ENCODE data around the gene TTL. TPM values are rescaled to one million over a fixed set of nuclear protein-coding genes. Genes with fewer than 3 reads are reported as not detected.

Gene TTL
- total and polyA plus RNA-seq, 3 experiments from 2014 or later, result 4.6 to 46.1 (median 45.9) TPM

GRCh38 chr2:112459372-112459771 is 22.6 kb upstream of the TTL start:
- Histone ChIP-seq H3K9me3 (ENCODE audit: low read length) (no peaks in the 10 kb centered on the region), H3K4me1 (ENCODE audit: insufficient read depth, low read length) (no peaks in the 10 kb centered on the region), H3K36me3 (ENCODE audit: insufficient read depth, low read length) (no peaks in the 10 kb centered on the region), H3K4me3 (ENCODE audit: low read length) (no peak overlapping the region), H3K27me3 (ENCODE audit: insufficient read depth, low read length, poor library complexity, severe bottlenecking) (no peaks in the 10 kb centered on the region), H3K27ac (ENCODE audit: low read depth, low read length) (no peak overlapping the region)
- no peaks in the 10 kb centered on the region for H3K36me3 Mint-ChIP-seq
- POLR2A ChIA-PET, result no interaction called here
- H3K27me3 Mint-ChIP-seq, result peaks cover 6 to 27% of the 10 kb centered on the region in 2 donors
- H3K4me1 Mint-ChIP-seq, result no peaks in the 10 kb centered on the region
- CTCF ChIA-PET, result interaction anchor here (1.6 kb wide), 1 partner anchor 22 kb away, joined by 3 read pairs; no protein-coding TSS in a partner anchor
- DNase-seq, result no peak
- no peaks in the 10 kb centered on the region for H3K9me3 Mint-ChIP-seq
- no peak overlapping the region for H3K27ac Mint-ChIP-seq
- no peak overlapping the region for H3K4me3 Mint-ChIP-seq

- H3K4me1 Mint-ChIP-seq, result no peaks in the 10 kb centered on the region
- no peaks in the 10 kb centered on the region for H3K36me3 Mint-ChIP-seq
- H3K27me3 ChIP-seq (ENCODE audit: insufficient read depth, low read length, poor library complexity, severe bottlenecking), result no peaks in the 10 kb centered on the region
Observed at GRCh38 chr2:112462178-112462577, 19.8 kb upstream of the TTL start.

DNA sequence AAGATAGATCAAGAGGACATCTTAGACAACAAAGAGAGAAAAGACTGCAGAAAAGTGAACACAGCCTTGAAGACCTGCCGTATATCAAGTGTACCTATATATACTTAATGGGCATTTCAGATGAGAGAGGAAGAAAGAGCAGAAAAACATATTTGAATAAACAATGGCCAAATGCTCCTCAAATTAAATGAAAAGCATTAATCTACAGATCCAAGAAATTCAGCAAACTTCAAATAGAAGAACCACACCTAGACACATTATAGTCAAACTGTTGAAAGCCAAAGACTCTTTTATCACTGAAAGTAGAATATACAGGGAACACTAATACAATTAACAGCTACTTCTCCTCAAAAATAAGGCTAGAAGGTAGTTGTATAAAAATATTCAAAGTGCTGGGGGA is 18.7 kb upstream of the TTL start:
- no peaks in the 10 kb centered on the region for H3K36me3 Mint-ChIP-seq
- Histone ChIP-seq H3K9me3 (ENCODE audit: low read length) (no peaks in the 10 kb centered on the region), H3K27ac (ENCODE audit: low read depth, low read length) (no peak overlapping the region), H3K4me1 (ENCODE audit: insufficient read depth, low read length) (no peaks in the 10 kb centered on the region), H3K4me3 (ENCODE audit: low read length) (no peak overlapping the region), H3K27me3 (ENCODE audit: insufficient read depth, low read length, poor library complexity, severe bottlenecking) (no peaks in the 10 kb centered on the region), H3K36me3 (ENCODE audit: insufficient read depth, low read length) (no peaks in the 10 kb centered on the region)
- no peak overlapping the region for H3K4me3 Mint-ChIP-seq
- no peaks in the 10 kb centered on the region for H3K4me1 Mint-ChIP-seq
- ChIA-PET POLR2A (no interaction called here), CTCF (no interaction called here)
- peaks cover 0 to 2% (median 0%) of the 10 kb centered on the region in 5 donors for H3K9me3 Mint-ChIP-seq
- peaks cover 8 to 30% of the 10 kb centered on the region in 2 donors for H3K27me3 Mint-ChIP-seq
- no peak overlapping the region for H3K27ac Mint-ChIP-seq
- no peak for DNase-seq

More at GRCh38 chr2:112462178-112462577, 19.8 kb upstream of the TTL start:
- Histone ChIP-seq H3K4me3 (ENCODE audit: low read length) (no peak overlapping the region), H3K9me3 (ENCODE audit: low read length) (no peaks in the 10 kb centered on the region), H3K36me3 (ENCODE audit: insufficient read depth, low read length) (no peaks in the 10 kb centered on the region), H3K27ac (ENCODE audit: low read depth, low read length) (no peak overlapping the region), H3K4me1 (ENCODE audit: insufficient read depth, low read length) (no peaks in the 10 kb centered on the region)
- ChIA-PET CTCF (interaction anchor here (1.2 kb wide), 1 partner anchor 18 kb away, joined by 3 read pairs; no protein-coding TSS in a partner anchor), POLR2A (interaction anchor here (0.6 kb wide), 1 partner anchor 17 kb away, joined by 5 read pairs; no protein-coding TSS in a partner anchor)
- Mint-ChIP-seq H3K9me3 (peaks cover 0 to 2% (median 0%) of the 10 kb centered on the region in 5 donors), H3K4me3 (no peak overlapping the region), H3K27me3 (peaks cover 6 to 30% of the 10 kb centered on the region in 2 donors), H3K27ac (peak overlapping the region in 1 of 8 donors; percentile 82)
- no peak for DNase-seq

- ChIA-PET CTCF (no interaction called here), POLR2A (no interaction called here)
- no peak for DNase-seq
- no peak overlapping the region for H3K27ac ChIP-seq (ENCODE audit: low read depth, low read length)
- Mint-ChIP-seq H3K27me3 (peaks cover 6 to 30% of the 10 kb centered on the region in 2 donors), H3K4me3 (no peak overlapping the region), H3K9me3 (peaks cover 0 to 2% (median 0%) of the 10 kb centered on the region in 5 donors), H3K27ac (no peak overlapping the region), H3K36me3 (no peaks in the 10 kb centered on the region), H3K4me1 (no peaks in the 10 kb centered on the region)
- H3K9me3 ChIP-seq (ENCODE audit: low read length), result no peaks in the 10 kb centered on the region
- no peaks in the 10 kb centered on the region for H3K36me3 ChIP-seq (ENCODE audit: insufficient read depth, low read length)
- H3K27me3 ChIP-seq (ENCODE audit: insufficient read depth, low read length, poor library complexity, severe bottlenecking), result no peaks in the 10 kb centered on the region
- H3K4me1 ChIP-seq (ENCODE audit: insufficient read depth, low read length), result no peaks in the 10 kb centered on the region
- H3K4me3 ChIP-seq (ENCODE audit: low read length), result no peak overlapping the region
Observed at GRCh38 chr2:112465382-112465781, 16.6 kb upstream of the TTL start.

DNA sequence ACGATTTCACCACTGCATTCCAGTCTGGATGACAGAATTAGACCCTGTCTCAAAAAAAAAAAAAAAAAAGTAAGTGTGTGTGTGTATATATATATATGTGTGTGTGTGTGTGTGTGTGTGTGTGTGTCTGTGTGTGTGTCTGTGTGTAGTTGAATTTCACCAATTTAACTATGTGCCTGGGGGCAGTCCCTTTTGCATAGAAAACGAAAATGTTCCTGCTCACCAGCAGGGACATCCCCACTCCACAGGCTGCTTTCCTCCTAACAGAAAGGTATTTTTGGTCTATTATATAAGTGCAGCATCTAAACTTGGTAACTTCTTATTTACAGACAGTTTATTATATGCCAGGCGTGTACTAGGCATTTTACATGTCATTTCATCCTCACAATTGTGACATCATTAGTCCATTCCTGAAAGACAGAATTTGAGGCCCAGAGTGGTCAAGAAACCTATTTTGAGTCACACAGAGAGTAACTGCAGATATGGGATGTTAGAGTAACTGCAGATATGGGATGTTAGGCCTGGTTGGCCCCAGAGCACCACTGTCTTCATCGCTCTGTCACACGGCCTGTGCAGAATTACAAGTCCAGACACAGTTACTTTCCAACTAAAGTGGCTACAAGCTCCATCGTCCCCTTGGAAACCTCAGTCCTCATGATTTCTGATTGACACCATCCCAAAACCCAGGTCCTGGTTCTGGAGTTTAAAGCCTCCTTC is 9.3 kb upstream of the TTL start:
- Mint-ChIP-seq H3K27me3 (peaks cover 0 to 1% of the 10 kb centered on the region in 2 donors), H3K36me3 (no peaks in the 10 kb centered on the region), H3K9me3 (no peaks in the 10 kb centered on the region), H3K27ac (no peak overlapping the region), H3K4me1 (no peaks in the 10 kb centered on the region), H3K4me3 (no peak overlapping the region)
- POLR2A ChIA-PET, result no interaction called here
- CTCF ChIA-PET, result interaction anchor here (1.1 kb wide), 1 partner anchor 351 kb away, joined by 3 read pairs; no protein-coding TSS in a partner anchor
- Histone ChIP-seq H3K36me3 (ENCODE audit: insufficient read depth, low read length) (no peaks in the 10 kb centered on the region), H3K27me3 (ENCODE audit: insufficient read depth, low read length, poor library complexity, severe bottlenecking) (no peaks in the 10 kb centered on the region), H3K9me3 (ENCODE audit: low read length) (no peaks in the 10 kb centered on the region), H3K4me1 (ENCODE audit: insufficient read depth, low read length) (no peaks in the 10 kb centered on the region), H3K4me3 (ENCODE audit: low read length) (no peak overlapping the region), H3K27ac (ENCODE audit: low read depth, low read length) (no peak overlapping the region)
- no peak for DNase-seq

DNA sequence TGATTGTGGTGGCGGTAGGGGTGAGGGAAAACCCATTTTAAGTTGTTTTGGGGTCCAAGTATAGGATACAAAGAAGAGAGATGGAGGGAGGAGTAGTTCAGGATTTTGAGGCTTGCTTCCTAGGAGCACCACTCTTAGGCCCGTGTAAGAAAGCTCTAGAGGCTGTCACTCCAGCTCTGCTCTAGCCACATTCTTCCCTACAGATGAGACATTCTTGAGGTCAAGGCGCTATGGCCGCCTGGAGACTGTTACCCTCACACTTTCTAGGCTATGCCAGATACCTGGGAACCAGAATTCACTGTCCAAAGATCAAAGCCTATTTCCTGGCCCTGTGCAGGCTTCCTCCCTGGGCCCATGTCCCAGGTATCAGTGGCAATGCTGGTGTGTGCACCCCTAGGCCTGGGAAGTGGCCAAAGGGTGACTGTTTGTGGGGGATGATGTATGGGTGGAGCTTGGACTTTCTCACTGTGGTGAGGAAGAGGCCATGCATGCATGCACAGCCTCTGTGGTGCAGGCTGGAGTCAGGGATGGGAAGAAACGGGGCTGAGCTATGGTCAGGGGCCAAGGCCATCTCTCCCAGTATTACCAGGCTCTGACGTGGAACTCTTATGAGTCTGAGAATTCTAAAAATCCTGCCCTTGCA is 7.0 kb upstream of the TTL start:
- POLR2A ChIA-PET, result no interaction called here
- Histone ChIP-seq H3K36me3 (ENCODE audit: insufficient read depth, low read length) (no peaks in the 10 kb centered on the region), H3K4me1 (ENCODE audit: insufficient read depth, low read length) (no peaks in the 10 kb centered on the region), H3K27ac (ENCODE audit: low read depth, low read length) (no peak overlapping the region), H3K9me3 (ENCODE audit: low read length) (no peaks in the 10 kb centered on the region), H3K27me3 (ENCODE audit: insufficient read depth, low read length, poor library complexity, severe bottlenecking) (no peaks in the 10 kb centered on the region), H3K4me3 (ENCODE audit: low read length) (no peak overlapping the region)
- Mint-ChIP-seq H3K9me3 (no peaks in the 10 kb centered on the region), H3K4me3 (no peak overlapping the region), H3K27me3 (no peaks in the 10 kb centered on the region), H3K36me3 (no peaks in the 10 kb centered on the region), H3K27ac (no peak overlapping the region), H3K4me1 (no peaks in the 10 kb centered on the region)
- DNase-seq, result no peak
- CTCF ChIA-PET, result no interaction called here

GRCh38 chr2:112476434-112476833 is 5.5 kb upstream of the TTL start:
- no peaks in the 10 kb centered on the region for H3K9me3 ChIP-seq (ENCODE audit: low read length)
- ChIA-PET POLR2A (no interaction called here), CTCF (no interaction called here)

GRCh38 chr2:112480530-112481049 is 1.4 kb upstream of the TTL start:
- POLR2A ChIA-PET, result interaction anchor here (0.6 kb wide), 1 partner anchor 426 kb away, joined by 3 read pairs; the partner anchor contains the start of gene TMEM87B
- Mint-ChIP-seq H3K4me3 (peak overlapping the region; percentile 90 to 99 (median 94)), H3K9me3 (no peaks in the 10 kb centered on the region), H3K36me3 (peaks cover 0 to 13% (median 0%) of the 10 kb centered on the region in 3 donors), H3K4me1 (peaks cover 23 to 25% (median 24%) of the 10 kb centered on the region in 3 donors), H3K27ac (peak overlapping the region; percentile 51 to 96 (median 86)), H3K27me3 (no peaks in the 10 kb centered on the region)
- CTCF ChIA-PET, result interaction anchor here (0.8 to 2.2 kb wide), 15 partner anchors 8 to 253 kb away, joined by 3 to 26 read pairs (median 3); no protein-coding TSS in a partner anchor
- H3K9me3 ChIP-seq (ENCODE audit: low read length), result no peaks in the 10 kb centered on the region
- no peaks in the 10 kb centered on the region for H3K27me3 ChIP-seq (ENCODE audit: insufficient read depth, low read length, poor library complexity, severe bottlenecking)
- peak overlapping the region; percentile 91 for H3K4me3 ChIP-seq (ENCODE audit: low read length)
- peak in 3 of 5 donors; percentile 1 to 59 (median 10) for DNase-seq
- H3K36me3 ChIP-seq (ENCODE audit: insufficient read depth, low read length), result no peaks in the 10 kb centered on the region
- H3K4me1 ChIP-seq (ENCODE audit: insufficient read depth, low read length), result peaks cover 17% of the 10 kb centered on the region
- H3K27ac ChIP-seq (ENCODE audit: low read depth, low read length), result no peak overlapping the region

More at GRCh38 chr2:112476434-112476833, 5.5 kb upstream of the TTL start:
- peaks cover 7% of the 10 kb centered on the region for H3K4me1 ChIP-seq (ENCODE audit: insufficient read depth, low read length)
- Mint-ChIP-seq H3K9me3 (no peaks in the 10 kb centered on the region), H3K36me3 (peaks cover 0 to 4% (median 0%) of the 10 kb centered on the region in 3 donors), H3K4me1 (peaks cover 6 to 11% (median 11%) of the 10 kb centered on the region in 3 donors), H3K4me3 (no peak overlapping the region), H3K27ac (peak overlapping the region in 1 of 8 donors; percentile 10), H3K27me3 (no peaks in the 10 kb centered on the region)
- H3K4me3 ChIP-seq (ENCODE audit: low read length), result no peak overlapping the region
- H3K27ac ChIP-seq (ENCODE audit: low read depth, low read length), result no peak overlapping the region
- DNase-seq, result no peak
- no peaks in the 10 kb centered on the region for H3K36me3 ChIP-seq (ENCODE audit: insufficient read depth, low read length)
- no peaks in the 10 kb centered on the region for H3K27me3 ChIP-seq (ENCODE audit: insufficient read depth, low read length, poor library complexity, severe bottlenecking)
